B cell (primary cell): ENCODE measurements around the gene CDC42BPA.

Experiments
- EZH2 ChIP-seq: IDR thresholded peaks from 2 replicates; pipeline ENCODE4 v1.6.1; 2012; ENCODE audit warnings: borderline replicate concordance, low read depth, mild to moderate bottlenecking, moderate library complexity, low read length; ENCODE audit not compliant: insufficient read depth, poor library complexity, severe bottlenecking
- TF ChIP-seq, protein P1 (sequence below): fragments of 200-600 bp; IDR thresholded peaks from one replicate; pipeline ENCODE4 v1.8.0; 2022; ENCODE audit warnings: antibody characterized with exemption, mild to moderate bottlenecking

DNA sequence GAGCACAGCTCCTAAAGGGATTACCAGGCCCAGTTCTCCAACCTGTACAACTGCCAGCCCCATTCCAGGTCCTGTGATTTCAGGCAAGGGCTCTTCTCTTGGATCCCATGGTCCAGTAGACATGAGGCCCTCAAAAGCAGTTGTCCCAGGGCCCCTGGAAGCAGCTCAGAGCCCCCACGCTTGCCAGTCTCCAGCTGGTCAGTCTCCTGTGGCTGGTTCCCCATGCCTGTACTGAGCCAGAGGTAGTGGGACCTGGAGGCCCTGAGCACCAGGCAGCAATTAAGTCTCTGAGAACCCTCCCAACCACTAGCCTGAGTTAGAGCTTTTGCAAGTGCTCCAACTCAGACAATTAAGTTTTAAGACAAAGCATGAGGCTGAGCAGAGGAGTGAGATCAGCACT, 36.9 kb downstream of the CDC42BPA start:
- TF ChIP-seq, protein P1, sequence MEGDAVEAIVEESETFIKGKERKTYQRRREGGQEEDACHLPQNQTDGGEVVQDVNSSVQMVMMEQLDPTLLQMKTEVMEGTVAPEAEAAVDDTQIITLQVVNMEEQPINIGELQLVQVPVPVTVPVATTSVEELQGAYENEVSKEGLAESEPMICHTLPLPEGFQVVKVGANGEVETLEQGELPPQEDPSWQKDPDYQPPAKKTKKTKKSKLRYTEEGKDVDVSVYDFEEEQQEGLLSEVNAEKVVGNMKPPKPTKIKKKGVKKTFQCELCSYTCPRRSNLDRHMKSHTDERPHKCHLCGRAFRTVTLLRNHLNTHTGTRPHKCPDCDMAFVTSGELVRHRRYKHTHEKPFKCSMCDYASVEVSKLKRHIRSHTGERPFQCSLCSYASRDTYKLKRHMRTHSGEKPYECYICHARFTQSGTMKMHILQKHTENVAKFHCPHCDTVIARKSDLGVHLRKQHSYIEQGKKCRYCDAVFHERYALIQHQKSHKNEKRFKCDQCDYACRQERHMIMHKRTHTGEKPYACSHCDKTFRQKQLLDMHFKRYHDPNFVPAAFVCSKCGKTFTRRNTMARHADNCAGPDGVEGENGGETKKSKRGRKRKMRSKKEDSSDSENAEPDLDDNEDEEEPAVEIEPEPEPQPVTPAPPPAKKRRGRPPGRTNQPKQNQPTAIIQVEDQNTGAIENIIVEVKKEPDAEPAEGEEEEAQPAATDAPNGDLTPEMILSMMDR: no peak
- no peak for TF ChIP-seq EZH2
